SK-N-MC (cell line): ENCODE data around the gene OTUD7B.

Experiments
- DNase-seq: peaks from one replicate; pipeline ENCODE4 v3.0.0-alpha.2; 2011; ENCODE audit warnings: low read depth, low spot score
- H3K27ac ChIP-seq: fragments of 200-600 bp; sonication (generic); 2 replicates; pipeline ENCODE4 v1.5.1; 2016; ENCODE audit warnings: mixed run types
- H3K36me3 ChIP-seq: fragments of 200-600 bp; sonication (generic); 2 replicates; pipeline ENCODE4 v1.6.1; 2017; ENCODE audit warnings: antibody characterized with exemption, low read length, mixed read lengths; ENCODE audit not compliant: insufficient read depth
- H3K4me3 ChIP-seq: fragments of 200-600 bp; sonication (generic); 2 replicates; pipeline ENCODE4 v1.5.1; 2016
- H3K9ac ChIP-seq: fragments of 200-600 bp; sonication (generic); 2 replicates; pipeline ENCODE4 v1.8.0; 2017; ENCODE audit warnings: mixed run types, mixed read lengths; ENCODE audit not compliant: insufficient read length
- H3K9me3 ChIP-seq: fragments of 200-600 bp; sonication (generic); 2 replicates; pipeline ENCODE4 v1.6.1; 2017; ENCODE audit warnings: low read depth, mild to moderate bottlenecking, antibody characterized with exemption, low read length, moderate library complexity, mixed read lengths
- EZH2 ChIP-seq: fragments of 200-600 bp; sonication (generic); IDR thresholded peaks from one replicate; pipeline ENCODE4 v1.6.1; 2017; ENCODE audit warnings: antibody characterized with exemption
- FOXP2 ChIP-seq: optimal IDR thresholded peaks from 2 replicates; pipeline ENCODE3; 2011; ENCODE audit warnings: mild to moderate bottlenecking, moderate library complexity; ENCODE audit not compliant: insufficient read depth; ENCODE audit errors: extremely low read length, control extremely low read depth
- POLR2AphosphoS5 ChIP-seq: IDR thresholded peaks from 2 replicates; pipeline ENCODE4 v1.6.1; 2012; ENCODE audit warnings: mild to moderate bottlenecking, low read depth, low read length, borderline replicate concordance

The OTUD7B gene

DNA sequence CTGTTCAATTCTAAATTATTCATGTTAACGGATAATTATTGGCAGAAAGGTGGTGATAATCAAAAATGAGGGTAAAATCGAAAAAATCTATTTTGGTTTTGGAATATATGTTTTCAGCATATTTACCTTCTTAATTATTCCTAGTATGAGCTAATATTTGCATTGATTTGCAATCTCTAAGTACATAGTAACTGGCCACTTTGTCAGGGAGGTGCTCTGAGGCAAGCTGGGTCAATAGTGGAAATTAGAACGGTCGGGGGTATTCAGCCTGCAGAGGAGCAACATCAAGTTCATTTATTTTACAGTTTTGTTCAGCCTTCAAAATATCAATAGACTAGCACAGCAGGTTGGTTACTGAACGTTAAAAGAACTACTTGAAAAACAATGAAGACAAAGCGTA lies 1.8 kb downstream of the OTUD7B start:
- H3K9me3 ChIP-seq, result no peaks in the 10 kb centered on the region
- no peak overlapping the region for H3K27ac ChIP-seq
- peak overlapping the region; percentile 90 for H3K9ac ChIP-seq
- TF ChIP-seq EZH2 (no peak), FOXP2 (no peak), POLR2AphosphoS5 (no peak)
- H3K4me3 ChIP-seq, result peak overlapping the region; percentile 93
- no peaks in the 10 kb centered on the region for H3K36me3 ChIP-seq
- DNase-seq, result no peak

GRCh38 chr1:150006881-150007421 lies 3.6 kb downstream of the OTUD7B start:
- DNase-seq, result no peak
- no peak for TF ChIP-seq EZH2
- Histone ChIP-seq H3K4me3 (no peak overlapping the region), H3K36me3 (no peaks in the 10 kb centered on the region), H3K9me3 (no peaks in the 10 kb centered on the region), H3K27ac (no peak overlapping the region), H3K9ac (no peak overlapping the region)

GRCh38 chr1:150005606-150006005 lies 4.9 kb downstream of the OTUD7B start:
- H3K9me3 ChIP-seq, result no peaks in the 10 kb centered on the region
- H3K27ac ChIP-seq, result no peak overlapping the region
- TF ChIP-seq POLR2AphosphoS5 (no peak), EZH2 (no peak)
- no peak for DNase-seq
- no peak overlapping the region for H3K9ac ChIP-seq
- H3K4me3 ChIP-seq, result no peak overlapping the region
- H3K36me3 ChIP-seq, result no peaks in the 10 kb centered on the region; the same call in 1 of the 2 replicates

GRCh38 chr1:150003801-150004200 lies 6.7 kb downstream of the OTUD7B start:
- Histone ChIP-seq H3K4me3 (no peak overlapping the region), H3K9ac (no peak overlapping the region), H3K36me3 (peaks cover 4% of the 10 kb centered on the region; the same call in 1 of the 2 replicates), H3K27ac (no peak overlapping the region), H3K9me3 (no peaks in the 10 kb centered on the region)
- no peak for DNase-seq
- TF ChIP-seq EZH2, result no peak
- TF ChIP-seq FOXP2, result no peak

- Histone ChIP-seq H3K27ac (no peak overlapping the region), H3K9ac (no peak overlapping the region), H3K36me3 (peaks cover 4% of the 10 kb centered on the region; the same call in 1 of the 2 replicates), H3K4me3 (no peak overlapping the region), H3K9me3 (no peaks in the 10 kb centered on the region)
- no peak for DNase-seq
- TF ChIP-seq EZH2 (no peak), POLR2AphosphoS5 (no peak)
Measured at GRCh38 chr1:150002217-150002616, 8.3 kb downstream of the OTUD7B start.

DNA sequence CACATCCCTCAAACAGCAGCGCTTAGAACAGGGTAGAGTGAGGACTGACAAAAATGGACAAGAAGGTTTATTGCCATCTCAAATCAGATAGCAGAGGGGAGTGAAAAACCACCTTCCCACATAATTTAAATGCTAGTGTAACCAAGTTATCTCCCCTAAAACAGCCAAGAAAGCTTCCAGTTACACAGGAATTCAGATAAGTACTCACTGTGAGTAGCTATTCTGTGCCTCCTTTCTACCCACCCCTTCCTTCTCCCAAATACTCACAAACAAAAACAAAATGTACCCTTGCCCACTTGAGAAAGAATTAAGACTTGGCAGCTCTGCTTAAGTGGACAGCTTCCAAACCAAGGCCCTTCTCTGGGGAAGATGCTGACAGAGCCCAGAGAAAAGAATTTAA lies 9.1 kb downstream of the OTUD7B start:
- Histone ChIP-seq H3K9ac (no peak overlapping the region), H3K27ac (no peak overlapping the region), H3K9me3 (no peaks in the 10 kb centered on the region), H3K36me3 (peaks cover 4% of the 10 kb centered on the region; the same call in 1 of the 2 replicates), H3K4me3 (no peak overlapping the region)
- no peak for DNase-seq
- TF ChIP-seq FOXP2, result no peak
- no peak for TF ChIP-seq POLR2AphosphoS5
- TF ChIP-seq EZH2, result no peak

GRCh38 chr1:149997585-149998262 lies 12.8 kb downstream of the OTUD7B start:
- Histone ChIP-seq H3K27ac (no peak overlapping the region), H3K36me3 (peaks cover 4% of the 10 kb centered on the region; the same call in 1 of the 2 replicates), H3K9me3 (no peaks in the 10 kb centered on the region), H3K9ac (no peak overlapping the region), H3K4me3 (no peak overlapping the region)
- DNase-seq, result no peak
- no peak for TF ChIP-seq FOXP2
- TF ChIP-seq POLR2AphosphoS5, result no peak
- no peak for TF ChIP-seq EZH2

GRCh38 chr1:149995927-149996326 lies 14.6 kb downstream of the OTUD7B start:
- DNase-seq, result no peak
- Histone ChIP-seq H3K4me3 (no peak overlapping the region), H3K9ac (no peak overlapping the region), H3K9me3 (no peaks in the 10 kb centered on the region), H3K36me3 (peaks cover 4% of the 10 kb centered on the region; the same call in 1 of the 2 replicates), H3K27ac (no peak overlapping the region)
- TF ChIP-seq EZH2, result no peak

GRCh38 chr1:149993764-149994163 lies 16.8 kb downstream of the OTUD7B start:
- TF ChIP-seq FOXP2 (no peak), POLR2AphosphoS5 (no peak), EZH2 (no peak)
- Histone ChIP-seq H3K9ac (no peak overlapping the region), H3K4me3 (no peak overlapping the region), H3K36me3 (no peaks in the 10 kb centered on the region), H3K9me3 (no peaks in the 10 kb centered on the region), H3K27ac (no peak overlapping the region)
- DNase-seq, result no peak
